Measurements from ENCODE around the gene KCNK6.

The KCNK6 gene

DNA sequence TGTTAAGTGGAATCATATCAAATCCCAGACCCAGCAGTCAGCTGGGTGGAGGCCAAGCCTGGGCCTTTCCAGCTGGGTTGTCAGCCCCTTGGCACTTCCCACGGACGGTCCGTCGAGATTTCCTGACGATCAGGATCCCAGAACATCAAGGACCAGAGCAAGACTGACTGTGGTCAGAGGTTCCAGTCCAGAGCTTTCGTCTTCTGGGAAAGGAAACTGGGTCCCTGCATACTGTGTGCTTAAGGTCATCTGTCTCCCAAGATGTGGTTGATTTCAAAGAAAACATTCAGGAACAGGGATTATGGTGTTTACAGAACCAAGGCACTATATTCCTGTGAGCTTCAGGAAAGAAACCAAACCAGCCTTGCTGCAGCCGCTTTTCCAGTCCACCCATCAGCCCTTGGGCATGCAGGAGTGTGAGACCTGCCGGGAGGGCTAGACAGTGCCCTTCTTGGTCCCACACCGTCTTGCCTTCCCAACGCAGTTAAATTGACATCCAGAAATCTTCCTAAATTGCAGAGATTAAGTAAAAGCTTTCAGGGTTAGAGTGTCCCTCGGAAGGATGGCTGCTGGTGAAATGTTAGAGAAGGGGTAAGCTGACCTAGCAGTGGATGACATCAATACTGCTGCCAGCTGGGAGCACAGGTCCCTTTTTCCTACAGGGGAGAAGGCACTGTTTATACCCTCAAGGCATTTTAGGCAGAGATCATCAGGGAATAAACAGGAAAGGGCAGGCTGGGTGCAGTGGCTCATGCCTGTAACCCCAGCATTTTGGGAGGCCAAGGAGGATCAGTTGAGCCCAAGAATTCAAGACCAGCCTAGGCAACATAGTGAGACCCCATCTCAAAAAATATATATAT, 20.6 kb upstream of the KCNK6 start:
- no peak for DNase-seq

DNA sequence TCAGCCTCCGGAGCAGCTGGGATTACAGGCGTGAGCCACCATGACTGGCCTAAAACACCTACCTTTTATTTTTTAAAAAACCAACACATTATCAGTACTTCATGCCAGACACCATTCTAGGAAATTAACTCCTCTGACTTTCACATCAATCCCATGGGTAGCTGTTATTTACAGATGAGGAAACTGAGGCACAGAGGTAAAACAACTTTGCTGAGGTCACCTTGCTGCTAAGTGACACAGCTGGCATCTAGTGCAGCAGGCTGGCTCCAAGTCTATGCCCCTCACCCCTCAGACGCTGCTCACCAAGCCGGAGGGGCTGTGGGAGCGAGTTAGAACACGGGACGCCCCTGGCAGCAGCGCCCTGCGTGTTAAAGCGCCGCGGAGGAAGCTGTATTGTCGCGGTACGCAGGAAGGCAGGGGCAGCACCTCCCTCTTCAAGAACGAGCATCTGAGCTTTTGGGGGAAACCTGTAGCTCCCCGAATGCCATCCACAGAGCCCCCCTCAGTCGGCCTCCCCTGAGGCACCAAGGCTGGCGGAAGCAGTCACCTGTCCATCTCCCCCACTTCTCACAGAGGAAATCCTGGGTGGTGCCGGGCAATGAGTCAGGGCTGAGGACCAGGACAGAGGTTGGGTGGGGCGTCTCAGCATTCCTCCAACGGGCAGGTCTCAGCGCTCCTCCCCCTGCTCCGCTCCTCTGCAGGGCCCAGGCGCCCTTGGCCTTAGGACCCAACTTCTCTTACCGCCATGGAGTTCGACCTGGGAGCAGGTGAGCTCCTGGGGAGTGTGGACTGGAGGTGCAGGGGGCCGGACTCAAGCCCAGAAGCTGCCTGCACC, 15.9 kb upstream of the KCNK6 start, which contains the start of gene C19orf33:
Gene C19orf33 (plus strand): TSS at position 735 of the 835 bp plus-strand sequence. CDS start 11 bp downstream, at position 746.
- no peak for DNase-seq

DNA sequence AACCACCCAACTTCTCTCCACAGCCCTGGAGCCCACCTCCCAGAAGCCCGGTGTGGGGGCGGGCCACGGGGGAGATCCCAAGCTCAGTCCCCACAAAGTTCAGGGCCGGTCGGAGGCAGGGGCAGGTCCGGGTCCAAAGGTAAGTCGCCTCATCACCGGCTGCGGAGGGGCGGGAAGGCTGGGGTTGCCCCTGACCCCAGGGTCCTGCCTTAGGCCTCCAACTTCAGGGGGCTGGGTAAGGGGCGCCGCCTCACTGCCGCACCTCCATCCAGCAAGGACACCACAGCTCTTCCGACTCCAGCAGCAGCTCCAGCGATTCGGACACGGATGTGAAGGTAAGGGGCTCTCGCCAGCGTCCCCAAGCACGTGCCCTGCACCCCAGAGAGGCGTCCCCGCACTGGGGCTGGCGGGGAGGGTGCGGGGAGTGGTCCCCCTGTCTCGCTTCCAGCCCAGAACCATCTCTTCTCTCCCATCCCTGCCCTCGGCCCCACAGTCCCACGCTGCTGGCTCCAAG, 15.2 kb upstream of the KCNK6 start:
- no peak for DNase-seq

DNA sequence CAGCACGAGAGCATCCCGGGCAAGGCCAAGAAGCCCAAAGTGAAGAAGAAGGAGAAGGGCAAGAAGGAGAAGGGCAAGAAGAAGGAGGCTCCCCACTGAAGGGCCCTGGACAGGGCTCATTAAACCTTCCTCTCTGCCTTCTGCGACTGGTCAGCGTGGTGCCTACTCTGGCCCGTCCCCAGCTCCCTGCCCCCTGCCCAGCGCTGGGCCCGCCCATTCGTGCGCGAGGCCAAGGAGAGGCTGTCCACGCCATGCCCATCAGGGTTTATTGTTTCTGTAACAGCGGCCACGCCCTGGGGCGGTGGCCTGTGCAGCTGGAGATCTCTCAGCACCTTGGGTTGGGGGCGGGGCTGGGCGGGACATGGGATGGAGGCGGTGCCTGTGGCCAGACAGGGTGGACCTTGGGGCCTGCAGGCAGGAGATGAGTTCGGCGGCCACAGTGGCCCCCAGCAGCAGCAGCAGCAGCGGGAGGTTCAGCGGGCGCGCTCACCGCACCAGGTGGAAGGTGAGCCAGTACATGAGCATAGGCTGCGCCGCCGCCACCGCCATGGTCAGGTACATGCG, 14.7 kb upstream of the KCNK6 start:
- DNase-seq: no peak

DNA sequence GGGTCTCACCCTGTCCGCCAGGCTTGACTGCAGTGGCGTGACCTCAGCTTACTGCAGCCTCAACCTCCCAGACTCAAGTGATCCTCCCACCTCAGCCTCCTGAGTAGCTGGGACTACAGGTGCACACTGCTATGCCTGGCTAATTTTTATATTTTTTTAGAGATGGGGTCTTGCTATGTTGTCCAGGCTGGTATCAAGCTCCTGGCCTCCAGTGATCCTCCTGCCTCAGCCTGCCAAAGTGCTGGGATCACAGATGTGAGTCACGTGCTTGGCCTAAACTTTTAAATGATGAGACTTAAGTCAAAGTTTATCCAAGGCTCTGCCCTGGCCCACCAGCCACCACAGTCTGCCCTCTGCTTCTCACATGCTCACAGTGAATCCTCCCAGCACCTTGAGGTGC, 13.4 kb upstream of the KCNK6 start:
- DNase-seq: no peak

DNA sequence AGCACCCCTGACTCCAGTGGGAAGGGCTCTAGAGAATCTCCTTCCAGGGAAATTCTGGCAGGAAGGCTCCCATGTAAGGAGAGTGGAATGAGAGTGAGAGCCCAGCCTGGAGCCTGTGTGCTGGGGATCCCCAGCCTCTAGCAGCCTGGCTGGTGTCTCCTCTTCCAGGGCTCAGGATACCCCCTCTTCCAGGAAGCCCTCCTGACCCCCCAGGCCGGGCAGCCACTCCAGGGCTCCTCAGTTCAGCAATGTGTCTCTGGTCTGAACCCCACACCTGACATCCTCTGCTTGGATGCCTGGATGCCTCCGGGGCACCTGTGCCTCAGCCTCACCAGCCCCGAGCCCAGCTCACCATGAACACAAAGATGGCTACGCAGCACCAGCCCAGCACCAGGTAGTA, 12.6 kb upstream of the KCNK6 start:
- DNase-seq: no peak

DNA sequence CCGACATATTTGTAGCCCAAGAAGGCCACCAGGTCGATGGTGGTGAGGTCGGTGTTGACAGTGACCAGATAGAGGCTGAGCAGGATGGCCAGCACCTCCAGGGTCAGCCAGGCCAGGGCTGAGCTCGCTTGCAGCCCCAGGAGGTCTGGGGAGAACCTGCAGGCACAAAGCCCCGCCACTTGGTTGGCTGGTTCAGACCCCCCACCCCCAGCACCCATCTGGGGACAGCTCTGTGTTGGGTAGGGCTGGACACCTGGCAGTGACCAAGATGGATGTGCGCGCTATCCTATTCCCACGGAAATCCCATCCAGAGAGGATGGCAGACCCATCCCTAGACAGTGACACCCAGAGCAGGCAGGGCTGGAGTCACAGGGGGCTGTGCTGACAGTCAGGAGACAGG, 12.0 kb upstream of the KCNK6 start:
- DNase-seq: no peak

DNA sequence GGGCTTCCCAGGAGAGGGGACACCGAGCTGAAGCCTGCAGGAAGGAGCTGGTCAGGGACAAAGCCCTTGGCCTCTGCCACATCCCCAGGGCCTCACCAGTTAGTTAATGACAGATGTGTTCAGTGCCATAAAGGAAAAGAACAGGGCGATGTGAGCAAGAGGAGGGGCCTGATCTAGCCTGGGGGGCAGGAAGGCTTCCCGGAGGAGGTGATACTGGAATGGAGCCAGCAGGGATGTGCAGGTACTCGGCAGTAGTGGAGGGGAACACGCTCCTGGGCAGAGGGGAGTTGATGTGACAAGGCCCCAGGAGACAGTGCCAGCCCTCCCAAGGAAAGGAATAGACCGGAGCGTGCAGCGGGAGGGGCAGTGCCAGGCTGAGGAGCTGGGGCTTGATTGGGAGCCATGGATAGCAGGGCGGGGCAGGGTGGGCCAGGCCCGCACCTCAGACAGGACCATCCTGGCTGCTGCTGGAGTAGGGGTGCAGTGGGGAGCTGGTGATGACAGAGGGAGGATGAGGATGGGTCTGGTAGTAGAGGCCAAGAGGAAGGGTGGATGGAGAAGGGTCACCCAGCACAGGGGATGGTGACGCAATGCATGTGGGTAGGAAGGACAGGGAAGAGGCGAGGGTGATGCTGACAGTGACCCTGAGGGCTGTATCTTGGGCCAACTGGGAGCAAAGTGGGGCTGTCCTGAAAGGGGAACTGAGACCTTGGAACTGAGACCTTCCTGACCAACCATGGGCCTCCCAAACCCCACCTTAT, 11.5 kb upstream of the KCNK6 start:
- DNase-seq: peak; percentile 27

DNA sequence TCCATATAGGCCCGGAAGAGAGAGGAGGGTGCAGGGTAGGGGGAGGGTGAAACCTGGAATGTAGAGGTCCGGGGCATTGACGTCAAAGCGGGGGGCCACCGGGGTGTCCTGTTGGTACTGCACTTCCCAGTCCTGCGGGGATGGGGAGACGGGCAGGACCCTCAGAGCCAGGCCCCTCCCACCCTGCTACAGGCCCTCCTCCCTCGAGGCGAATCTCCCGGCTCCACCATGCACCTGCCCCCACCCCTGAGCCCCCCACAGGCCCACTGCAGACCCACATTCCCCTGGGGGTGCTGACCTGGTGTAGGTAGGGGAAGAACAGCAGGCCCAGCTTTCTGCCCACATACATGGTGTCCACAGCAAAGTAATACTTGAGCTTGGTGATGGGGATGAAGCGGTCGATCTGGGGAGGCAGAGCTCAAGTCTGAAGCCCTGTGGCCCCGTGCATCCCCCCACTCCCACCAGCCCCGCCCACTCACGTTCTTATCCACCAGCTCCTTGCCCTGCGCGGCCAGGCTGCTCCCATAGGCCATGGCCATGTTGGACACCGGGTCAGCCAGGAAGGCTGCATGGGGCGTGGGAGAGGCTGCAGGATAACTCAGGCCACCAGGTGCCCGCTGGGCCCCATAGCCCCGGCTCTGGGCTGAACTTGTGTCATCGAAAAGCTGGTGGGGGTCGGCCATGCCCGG, 10.6 kb upstream of the KCNK6 start:
- DNase-seq: no peak

DNA sequence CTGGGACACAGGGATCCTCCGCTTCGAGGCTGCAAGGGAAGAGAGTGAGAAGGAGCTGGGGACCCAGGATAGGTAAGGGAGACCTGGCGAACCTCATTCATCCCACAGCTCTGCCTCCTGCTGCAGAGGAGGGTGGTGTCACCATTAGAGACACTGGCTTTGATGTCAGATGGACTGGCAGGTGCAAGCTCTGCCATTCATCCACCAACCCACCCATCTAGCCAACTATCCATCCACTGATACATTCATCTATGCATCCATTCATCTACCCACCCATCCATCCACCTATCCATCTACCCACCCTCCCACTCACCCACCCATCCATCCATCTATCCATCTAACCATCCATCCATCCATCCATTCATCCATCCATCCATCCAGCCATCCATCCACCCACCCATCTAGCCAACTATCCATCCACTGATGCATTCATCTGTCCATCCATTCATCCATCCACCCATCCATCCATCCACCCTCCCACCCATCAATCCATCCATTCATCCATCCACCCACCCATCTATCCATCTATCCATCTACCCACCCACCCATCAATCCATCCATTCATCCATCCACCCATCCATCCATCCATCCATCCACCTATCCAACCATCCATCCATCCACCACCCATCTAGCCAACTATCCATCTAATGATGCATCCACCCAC, 9.9 kb upstream of the KCNK6 start:
- no peak for DNase-seq

DNA sequence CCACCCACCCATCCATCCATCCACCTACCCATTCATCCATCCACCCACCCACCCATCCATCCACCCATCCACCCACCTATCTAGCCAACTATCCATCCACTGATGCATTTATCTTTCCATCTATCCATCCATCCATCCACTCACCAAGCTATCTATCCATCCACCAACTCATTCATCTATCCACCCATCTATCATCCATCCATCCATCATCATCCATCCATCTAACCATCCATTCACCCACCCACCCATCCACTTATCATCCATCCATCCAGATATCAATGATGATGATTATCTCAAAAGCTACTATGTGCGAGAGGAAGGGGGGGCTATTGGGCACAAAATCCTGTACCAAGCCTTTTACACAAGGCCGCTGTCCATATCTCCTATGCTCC, 9.4 kb upstream of the KCNK6 start:
- DNase-seq: no peak

DNA sequence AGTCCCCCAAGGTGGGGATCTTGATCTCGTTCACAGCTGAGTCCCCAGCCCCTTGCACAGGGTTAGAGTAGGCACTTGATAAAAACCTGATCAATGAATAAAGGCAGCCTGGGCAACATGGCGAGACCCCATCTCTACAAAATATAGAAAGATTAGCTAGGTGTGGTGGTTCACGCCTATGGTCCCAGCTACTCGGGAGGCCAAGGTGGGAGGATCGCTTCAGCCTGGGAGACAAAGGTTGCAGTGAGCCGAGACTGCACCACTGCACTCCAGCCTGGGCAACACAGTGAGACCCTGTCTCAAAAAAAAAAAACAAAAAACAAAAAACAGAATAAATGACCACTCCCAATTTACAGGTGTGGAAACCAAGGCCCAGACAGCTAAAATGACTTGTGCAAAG, 8.7 kb upstream of the KCNK6 start:
- DNase-seq: no peak

DNA sequence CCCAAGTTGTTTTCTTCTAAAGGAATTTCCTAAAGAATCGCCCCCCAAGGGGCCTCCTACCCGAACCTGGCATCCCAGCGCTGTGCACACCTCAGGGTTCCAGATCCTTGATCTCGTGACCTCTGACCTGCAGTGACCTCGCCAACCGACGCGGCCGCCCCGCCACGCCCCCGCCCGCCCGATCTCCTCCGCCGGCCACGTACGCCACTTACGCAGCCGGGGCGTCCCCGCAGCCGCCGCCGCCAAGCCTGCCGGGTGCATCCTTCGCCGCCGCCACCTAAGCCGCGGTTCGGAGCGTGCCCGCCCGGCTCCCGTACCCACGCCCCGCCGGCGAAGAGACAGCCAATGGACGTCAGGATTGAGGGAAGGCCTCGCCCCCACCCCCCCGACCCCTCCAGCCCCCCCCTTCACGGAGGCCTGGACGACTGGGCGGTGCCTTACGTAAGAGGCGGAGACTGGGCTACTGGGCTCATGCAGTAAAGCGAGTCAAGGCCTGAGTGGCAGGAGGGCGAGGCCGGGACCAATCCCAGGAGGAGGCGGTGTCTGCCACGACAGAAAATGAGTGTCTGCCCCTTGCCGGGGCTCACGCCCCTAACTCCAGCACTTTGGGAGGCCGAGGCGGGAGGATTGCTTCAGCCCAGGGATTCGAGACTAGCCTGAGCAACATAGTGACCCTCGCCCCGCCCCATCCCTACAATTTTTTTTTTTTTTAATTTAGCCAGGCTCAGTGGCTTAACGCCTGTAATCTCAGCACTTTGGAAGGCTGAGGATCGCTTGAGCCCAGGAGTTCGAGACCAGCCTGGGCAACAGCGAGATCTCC, 3.8 kb upstream of the KCNK6 start, which contains the start of gene YIF1B:
Gene YIF1B (minus strand): TSS at position 291 of the 820 bp plus-strand sequence. CDS start 30 bp downstream, at position 261.
- peak; percentile 98 for DNase-seq

DNA sequence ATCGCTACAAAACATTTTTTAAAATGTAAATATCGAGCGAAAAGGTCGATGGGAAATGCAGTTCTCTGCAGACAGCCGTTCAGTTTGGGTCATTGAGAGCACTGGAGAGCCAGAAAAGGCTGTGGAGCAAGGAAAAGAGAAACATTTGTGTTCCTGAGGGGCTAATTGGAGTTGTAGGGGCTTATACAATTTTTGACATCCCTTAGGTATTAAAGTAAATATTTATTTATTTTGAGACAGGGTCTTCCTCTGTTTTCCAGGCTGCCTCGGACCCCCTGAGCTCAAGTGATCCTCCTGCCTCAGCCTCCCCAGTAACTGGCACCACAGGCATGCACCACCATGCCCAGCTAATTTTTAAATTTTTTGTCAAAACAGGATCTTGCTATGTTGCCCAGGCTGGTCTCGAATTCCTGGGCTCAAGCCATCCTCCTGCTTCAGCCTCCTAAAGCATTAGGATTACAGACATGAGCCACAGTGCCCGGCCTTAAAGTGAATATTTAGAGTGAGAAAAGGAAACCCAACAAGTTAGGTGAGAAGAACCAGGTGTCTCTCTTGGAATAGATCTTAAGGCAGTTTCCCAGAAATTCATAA, 3.1 kb upstream of the KCNK6 start:
- DNase-seq: no peak

DNA sequence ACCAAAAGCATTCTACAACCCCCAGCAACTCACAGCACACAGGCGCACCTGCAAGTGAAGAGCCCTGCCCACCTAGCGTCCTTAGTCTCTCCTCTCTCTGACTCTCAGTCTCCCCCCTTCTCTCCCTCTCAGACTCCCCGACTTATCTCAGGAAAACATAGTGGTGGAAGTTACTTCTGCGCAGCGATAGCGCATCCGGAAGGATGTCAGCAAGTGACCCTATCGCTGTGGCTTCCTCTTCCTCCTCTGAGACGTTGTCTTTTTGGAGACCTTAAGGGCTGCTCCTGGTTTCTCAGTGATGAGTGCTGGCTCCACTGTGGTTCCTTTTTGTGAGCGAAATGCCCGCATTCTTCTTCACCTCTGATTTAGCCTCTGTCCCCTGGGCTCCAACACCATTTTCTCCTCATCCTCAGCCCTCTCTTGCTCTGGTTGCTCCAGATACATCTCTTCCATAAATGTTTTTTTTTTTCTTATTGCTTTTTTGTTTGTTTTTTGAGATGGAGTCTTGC, 2.5 kb upstream of the KCNK6 start:
- DNase-seq: peak; percentile 51

DNA sequence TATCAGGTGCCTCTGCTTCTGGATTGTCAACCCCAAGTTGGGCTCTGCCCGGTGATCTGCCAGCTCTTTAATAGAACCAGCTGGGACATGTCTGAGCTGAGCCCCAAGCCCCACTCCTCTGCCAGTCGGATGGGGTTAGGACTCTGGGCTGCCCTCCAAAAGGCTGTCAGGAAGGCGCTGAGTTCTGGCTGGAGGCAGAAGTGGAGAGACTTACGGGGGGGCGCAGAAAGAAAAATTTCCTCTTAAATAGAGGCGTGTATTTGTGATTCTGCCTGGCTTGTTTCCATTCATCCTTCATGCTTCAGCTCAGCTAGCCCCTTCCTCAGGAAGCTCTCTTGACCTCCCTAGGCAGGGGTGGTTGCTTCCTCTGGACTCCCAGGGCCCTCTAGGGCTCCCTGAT, 985 bp upstream of the KCNK6 start:
- no peak for DNase-seq

DNA sequence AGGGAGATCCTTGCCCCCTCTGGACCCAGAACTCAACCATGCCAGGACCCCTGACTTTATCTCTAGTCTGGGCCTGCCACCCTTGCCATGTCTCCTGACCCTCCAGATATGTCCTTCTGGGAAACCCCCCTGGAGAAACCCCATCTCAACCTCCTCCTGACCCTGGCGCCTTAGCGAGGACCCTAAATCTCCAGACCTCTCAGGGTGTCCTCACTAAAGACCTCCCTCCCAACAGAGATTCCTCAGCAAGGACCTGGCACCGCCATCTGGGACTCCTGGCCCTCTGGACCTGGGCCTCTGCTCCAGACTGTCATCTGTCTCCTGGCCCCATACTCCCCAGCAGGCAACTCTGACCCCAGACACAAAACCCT, 1.3 kb downstream of the KCNK6 start:
- DNase-seq: no peak

DNA sequence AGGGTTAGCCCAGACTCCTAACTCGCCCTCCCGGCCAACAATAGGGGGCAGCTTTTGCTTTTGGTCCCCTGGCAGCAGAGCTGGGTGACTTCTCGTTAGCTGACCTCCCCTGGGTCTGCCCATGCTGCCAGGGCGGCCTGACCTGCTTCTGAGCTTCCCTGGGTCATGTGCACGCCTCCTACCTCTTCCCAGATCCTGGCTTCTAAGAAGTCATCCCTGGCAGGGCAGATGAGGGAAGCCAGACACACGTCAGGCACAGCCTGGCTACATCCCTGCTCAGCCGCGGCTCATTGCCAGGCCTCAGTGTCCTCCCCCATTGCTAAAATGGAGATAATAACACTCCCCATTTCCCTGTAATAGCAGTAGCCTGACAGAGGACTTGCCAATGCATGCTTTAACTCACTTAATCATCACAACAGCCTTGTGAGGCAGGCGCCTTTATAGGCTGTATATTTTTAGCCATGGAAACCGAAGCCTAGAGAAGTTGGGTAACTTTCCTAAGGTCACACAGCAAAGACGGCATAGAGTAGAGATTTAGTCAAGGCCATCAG, 2.1 kb downstream of the KCNK6 start:
- DNase-seq: peak; percentile 40

DNA sequence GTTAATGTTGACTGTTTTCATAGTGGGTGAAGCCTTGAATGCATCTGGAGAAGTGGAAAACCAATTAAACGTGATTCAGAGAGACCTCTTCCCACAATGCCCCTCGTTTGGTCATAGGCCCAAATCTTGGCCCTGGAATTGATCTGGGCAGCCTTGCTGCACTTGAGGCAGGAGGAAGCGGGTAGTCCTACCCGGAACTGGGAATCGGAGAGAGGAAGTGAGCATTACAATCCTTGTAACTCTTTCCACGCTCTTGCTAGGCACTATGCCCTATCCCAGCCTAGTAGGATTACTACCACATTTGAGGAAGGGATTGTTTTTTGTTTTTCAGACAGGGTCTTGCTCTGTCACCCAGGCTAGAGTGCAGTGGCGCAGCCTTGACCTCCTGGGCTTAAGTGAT, 3.6 kb downstream of the KCNK6 start:
- DNase-seq: peak; percentile 64

DNA sequence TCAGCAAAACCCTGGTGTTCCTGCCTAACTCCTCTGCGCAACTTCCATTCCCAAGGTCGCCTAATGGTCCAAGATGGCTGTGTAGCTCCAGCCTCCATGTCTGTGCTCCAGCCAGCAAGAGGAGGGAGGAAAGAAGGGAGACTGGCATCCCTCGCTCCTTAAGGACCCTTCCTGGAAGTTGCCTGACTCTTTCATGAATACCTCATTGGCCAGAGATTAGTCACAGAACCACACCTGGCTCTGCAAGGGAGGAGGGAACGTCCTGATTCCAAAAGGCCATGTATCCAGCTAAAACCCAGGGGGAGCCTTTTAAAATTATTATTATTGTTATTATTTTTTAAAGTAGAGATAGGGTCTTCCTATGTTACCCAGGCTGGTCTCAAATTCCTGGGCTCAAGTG, 4.8 kb downstream of the KCNK6 start:
- DNase-seq: no peak

Data from suppressor macrophage treated with lipopolysaccharide for 4 hours (primary cell).